SK-N-SH (cell line): Measurements from ENCODE around the gene SMARCA2. TPM values are rescaled to one million over a fixed set of nuclear protein-coding genes. Genes with fewer than 3 reads are reported as not detected.

Experiments used
- CTCF ChIA-PET: fragments of 300-600, 350-600 bp; formaldehyde crosslinking; extraction: SDS; loops from one replicate; lab custom pipeline; 2021; lab: Yijun Ruan, JAX
- POLR2A ChIA-PET: fragments of 350-600 bp; sonication (Branson Sonifier 250); formaldehyde crosslinking; extraction: SDS; loops from one replicate; lab custom pipeline; 2020; ENCODE audit warnings: antibody characterized with exemption, inconsistent platforms; lab: Yijun Ruan, JAX
- DNase-seq: peaks from one replicate; pipeline ENCODE4 v3.0.0; 2012
- H2AFZ ChIP-seq: fragments of 200-600 bp; sonication (generic); 2 replicates; pipeline ENCODE4 v1.8.1; 2016; ENCODE audit warnings: antibody characterized with exemption, mild to moderate bottlenecking, low read depth
- H3F3A ChIP-seq: fragments of 200-600 bp; sonication (generic); replicated peaks from 2 replicates; pipeline ENCODE3; 2016; ENCODE audit warnings: antibody characterized with exemption, mild to moderate bottlenecking; ENCODE audit not compliant: insufficient read depth
- H3K27ac ChIP-seq, 2 experiments: fragments of 200-500 bp in 1 of 2; fragments of 200-600 bp in 1 of 2; sonication (Bioruptor generic) in 1 of 2; sonication (generic), shearing (Covaris generic) in 1 of 2; 2 replicates each; pipeline versions ENCODE4 v1.5.1 to v1.6.1; 2014 to 2016; ENCODE audit warnings: low read depth in 2 of 2, inconsistent platforms in 1 of 2, low read length in 1 of 2, mild to moderate bottlenecking in 1 of 2, mixed read lengths in 1 of 2
- H3K27me3 ChIP-seq: fragments of 200-600 bp; sonication (generic), shearing (Covaris generic); 2 replicates; pipeline ENCODE4 v1.6.1; 2016; ENCODE audit warnings: mixed run types; ENCODE audit not compliant: insufficient read depth
- H3K36me3 ChIP-seq, 2 experiments: fragments of 200-500 bp in 1 of 2; fragments of 200-600 bp in 1 of 2; sonication (Bioruptor generic) in 1 of 2; sonication (generic) in 1 of 2; replicated peaks in 1 of 2; 2 replicates each; pipeline versions ENCODE3 to v1.5.1; 2014 to 2016; ENCODE audit warnings: low read length in 1 of 2, mild to moderate bottlenecking in 1 of 2; ENCODE audit not compliant: insufficient read depth in 2 of 2, control insufficient read depth in 1 of 2
- H3K4me1 ChIP-seq, 2 experiments: fragments of 200-500 bp in 1 of 2; fragments of 200-600 bp in 1 of 2; sonication (Bioruptor generic) in 1 of 2; sonication (generic), shearing (Covaris generic) in 1 of 2; 2 replicates each; pipeline versions ENCODE4 v1.5.1 to v1.6.1; 2014 to 2016; ENCODE audit warnings: low read depth in 1 of 2, low read length in 1 of 2, mixed run types in 1 of 2; ENCODE audit not compliant: insufficient read depth in 2 of 2, control insufficient read depth in 1 of 2
- H3K4me2 ChIP-seq: fragments of 200-600 bp; sonication (generic), shearing (Covaris generic); 2 replicates; pipeline ENCODE4 v1.6.1; 2017; ENCODE audit warnings: mixed run types
- H3K4me3 ChIP-seq, 2 experiments: fragments of 200-500 bp in 1 of 2; fragments of 200-600 bp in 1 of 2; sonication (Bioruptor generic) in 1 of 2; sonication (generic), shearing (Covaris generic) in 1 of 2; 2 replicates each; pipeline versions ENCODE4 v1.5.1 to v1.8.1; 2014 to 2016; ENCODE audit warnings: low read depth in 2 of 2, inconsistent platforms in 1 of 2, low read length in 1 of 2, mild to moderate bottlenecking in 1 of 2, mixed read lengths in 1 of 2, moderate library complexity in 1 of 2
- H3K79me2 ChIP-seq: fragments of 200-600 bp; sonication (generic); 2 replicates; pipeline ENCODE4 v1.8.1; 2017; ENCODE audit warnings: mild to moderate bottlenecking; ENCODE audit not compliant: insufficient read depth
- H3K9ac ChIP-seq: fragments of 200-600 bp; sonication (generic); 2 replicates; pipeline ENCODE4 v1.6.1; 2017; ENCODE audit warnings: mixed run types
- H3K9me2 ChIP-seq: fragments of 200-600 bp; sonication (generic); 2 replicates; pipeline ENCODE4 v1.6.1; 2017; ENCODE audit warnings: mixed run types
- H3K9me3 ChIP-seq: fragments of 200-600 bp; sonication (generic); 2 replicates; pipeline ENCODE4 v1.6.1; 2017; ENCODE audit warnings: mixed run types, mild to moderate bottlenecking, moderate library complexity
- H4K20me1 ChIP-seq: fragments of 200-600 bp; sonication (generic); 2 replicates; pipeline ENCODE4 v1.6.1; 2017; ENCODE audit warnings: mild to moderate bottlenecking, mixed run types; ENCODE audit not compliant: insufficient read depth
- EZH2phosphoT487 ChIP-seq: fragments of 200-600 bp; sonication (generic); IDR thresholded peaks from 2 replicates; pipeline ENCODE4 v1.6.1; 2017; ENCODE audit warnings: low read depth, mixed run types, mild to moderate bottlenecking, antibody characterized with exemption, moderate library complexity, borderline replicate concordance
- FOSL2 ChIP-seq: IDR thresholded peaks from 2 replicates; pipeline ENCODE4 v1.4.0; 2012; ENCODE audit warnings: low read depth, mild to moderate bottlenecking, moderate library complexity, borderline replicate concordance
- FOXJ3 ChIP-seq: sonication (generic); formaldehyde crosslinking; IDR thresholded peaks from 2 replicates; pipeline ENCODE4 v1.5.1; 2020; ENCODE audit warnings: mild to moderate bottlenecking, missing genetic modification reagents
- FOXM1 ChIP-seq: IDR thresholded peaks from 2 replicates; pipeline ENCODE4 v1.4.0; 2012; ENCODE audit warnings: low read depth, mild to moderate bottlenecking
- GABPA ChIP-seq: IDR thresholded peaks from 2 replicates; pipeline ENCODE4 v1.4.0; 2012; ENCODE audit warnings: low read depth, mild to moderate bottlenecking
- MEF2A ChIP-seq: IDR thresholded peaks from 2 replicates; pipeline ENCODE4 v1.4.0; 2012; ENCODE audit warnings: low read depth, borderline replicate concordance
- MXI1 ChIP-seq: IDR thresholded peaks from 2 replicates; pipeline ENCODE4 v1.6.1; 2012; ENCODE audit warnings: mild to moderate bottlenecking, low read depth, low read length, improper control_type of control experiment
- NFIC ChIP-seq: IDR thresholded peaks from 2 replicates; pipeline ENCODE4 v1.4.0; 2012; ENCODE audit warnings: borderline replicate concordance
- NRF1 ChIP-seq: IDR thresholded peaks from 2 replicates; pipeline ENCODE4 v1.6.1; 2012; ENCODE audit warnings: low read depth, mild to moderate bottlenecking, low read length
- RAD21 ChIP-seq: IDR thresholded peaks from 2 replicates; pipeline ENCODE4 v1.6.1; 2012; ENCODE audit warnings: mild to moderate bottlenecking, low read length
- RFX5 ChIP-seq: IDR thresholded peaks from 2 replicates; pipeline ENCODE4 v1.6.1; 2012; ENCODE audit warnings: mild to moderate bottlenecking, improper control_type of control experiment, low read length
- TEAD4 ChIP-seq: IDR thresholded peaks from 2 replicates; pipeline ENCODE4 v1.4.0; 2012; ENCODE audit warnings: mild to moderate bottlenecking, borderline replicate concordance; ENCODE audit not compliant: insufficient read depth
- YY1 ChIP-seq: IDR thresholded peaks from 2 replicates; pipeline ENCODE4 v1.4.0; 2012; ENCODE audit warnings: low read depth, mild to moderate bottlenecking
- WGBS: methylation state at CpG from one replicate; pipeline ENCODE4 v1.1.6; 2017; ENCODE audit warnings: low lambda C conversion rate; 5-methylcytosine and 5-hydroxymethylcytosine counted together
- polyA plus RNA-seq, 3 experiments: library from polyadenylated mRNA; depleted of rRNA; stranded (reverse); fragments of >200 nt; gene quantifications; 2 replicates each; pipeline ENCODE4 v1.2.3, GENCODE V29; 2012
- TF ChIP-seq, protein P1 (sequence below): fragments of 150-350 bp; IDR thresholded peaks from 2 replicates; pipeline ENCODE4 v1.6.1; 2017; ENCODE audit warnings: antibody characterized with exemption, low read length, low read depth, borderline replicate concordance
- TF ChIP-seq, protein P2 (sequence below): IDR thresholded peaks from 2 replicates; pipeline ENCODE4 v1.4.0; 2012; ENCODE audit warnings: low read depth
- TF ChIP-seq, protein P3 (sequence below): fragments of 200-600 bp; sonication (generic); IDR thresholded peaks from 2 replicates; pipeline ENCODE4 v1.6.1; 2017; ENCODE audit warnings: antibody characterized with exemption, mild to moderate bottlenecking, moderate library complexity
- TF ChIP-seq, protein P4 (sequence below): IDR thresholded peaks from 2 replicates; pipeline ENCODE4; 2012

Gene SMARCA2
- polyA plus RNA-seq, 1 of the 3 experiments (the other 2 are of a cell fraction), result 17.4 TPM

DNA sequence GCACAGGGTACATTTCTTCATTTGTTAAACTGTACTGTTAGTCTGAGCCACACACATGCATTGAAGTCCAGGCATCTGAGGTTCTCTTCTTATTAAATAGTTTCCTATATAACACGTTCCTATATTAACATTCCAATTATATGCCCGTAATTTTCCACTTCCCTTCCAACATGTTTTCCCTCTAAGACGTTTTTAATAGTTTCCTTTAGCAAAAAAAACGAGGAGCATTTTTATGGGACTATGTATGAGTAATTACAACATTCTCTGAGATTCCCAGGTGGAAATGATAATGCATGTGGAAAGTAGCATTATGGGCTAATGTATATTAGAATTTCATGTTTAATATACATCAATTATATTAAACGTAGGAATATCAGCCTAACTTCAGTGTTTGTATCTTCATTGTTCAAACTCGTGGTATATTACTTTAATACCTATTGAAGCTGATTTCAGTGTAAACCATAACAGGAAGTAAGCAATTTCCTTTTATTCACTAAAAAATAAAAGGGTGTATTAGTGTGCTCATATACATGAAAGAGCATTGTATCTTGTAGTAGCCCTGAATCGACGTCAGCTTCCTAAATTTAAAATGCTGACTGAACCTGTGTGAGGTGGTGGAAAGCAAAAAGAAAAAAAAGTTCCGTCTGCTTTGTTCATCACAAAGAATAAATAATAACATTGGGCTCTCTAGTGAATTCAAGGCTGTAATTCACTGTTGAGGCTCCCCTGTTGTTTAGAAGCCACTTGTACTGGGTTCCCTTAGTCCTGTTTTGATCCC, 11.3 kb downstream of the SMARCA2 start:
- Histone ChIP-seq H3F3A (no peaks in the 10 kb centered on the region), H3K9me2 (no peaks in the 10 kb centered on the region), H3K4me1 (peaks cover 7 to 12% of the 10 kb centered on the region in 2 experiments; a peak in 3 of 4 replicates), H3K4me3 (no peak overlapping the region), H3K36me3 (no peaks in the 10 kb centered on the region), H2AFZ (no peak overlapping the region), H3K9me3 (no peaks in the 10 kb centered on the region), H4K20me1 (no peaks in the 10 kb centered on the region), H3K27me3 (no peaks in the 10 kb centered on the region), H3K9ac (no peak overlapping the region), H3K4me2 (no peak overlapping the region), H3K27ac (no peak overlapping the region), H3K79me2 (peaks cover 54% of the 10 kb centered on the region; the same call in 1 of the 2 replicates)
- DNase-seq, result no peak
- TF ChIP-seq, protein P1, sequence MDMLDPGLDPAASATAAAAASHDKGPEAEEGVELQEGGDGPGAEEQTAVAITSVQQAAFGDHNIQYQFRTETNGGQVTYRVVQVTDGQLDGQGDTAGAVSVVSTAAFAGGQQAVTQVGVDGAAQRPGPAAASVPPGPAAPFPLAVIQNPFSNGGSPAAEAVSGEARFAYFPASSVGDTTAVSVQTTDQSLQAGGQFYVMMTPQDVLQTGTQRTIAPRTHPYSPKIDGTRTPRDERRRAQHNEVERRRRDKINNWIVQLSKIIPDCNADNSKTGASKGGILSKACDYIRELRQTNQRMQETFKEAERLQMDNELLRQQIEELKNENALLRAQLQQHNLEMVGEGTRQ, result no peak
- TF ChIP-seq FOXM1 (no peak), MEF2A (no peak), MXI1 (no peak), RFX5 (no peak), FOXJ3 (CRISPR knock-in tag) (no peak), NRF1 (no peak), FOSL2 (no peak), NFIC (no peak), EZH2phosphoT487 (no peak), YY1 (no peak), RAD21 (no peak), GABPA (no peak), TEAD4 (no peak)
- TF ChIP-seq, protein P2, sequence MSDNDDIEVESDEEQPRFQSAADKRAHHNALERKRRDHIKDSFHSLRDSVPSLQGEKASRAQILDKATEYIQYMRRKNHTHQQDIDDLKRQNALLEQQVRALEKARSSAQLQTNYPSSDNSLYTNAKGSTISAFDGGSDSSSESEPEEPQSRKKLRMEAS, result no peak
- TF ChIP-seq, protein P3, sequence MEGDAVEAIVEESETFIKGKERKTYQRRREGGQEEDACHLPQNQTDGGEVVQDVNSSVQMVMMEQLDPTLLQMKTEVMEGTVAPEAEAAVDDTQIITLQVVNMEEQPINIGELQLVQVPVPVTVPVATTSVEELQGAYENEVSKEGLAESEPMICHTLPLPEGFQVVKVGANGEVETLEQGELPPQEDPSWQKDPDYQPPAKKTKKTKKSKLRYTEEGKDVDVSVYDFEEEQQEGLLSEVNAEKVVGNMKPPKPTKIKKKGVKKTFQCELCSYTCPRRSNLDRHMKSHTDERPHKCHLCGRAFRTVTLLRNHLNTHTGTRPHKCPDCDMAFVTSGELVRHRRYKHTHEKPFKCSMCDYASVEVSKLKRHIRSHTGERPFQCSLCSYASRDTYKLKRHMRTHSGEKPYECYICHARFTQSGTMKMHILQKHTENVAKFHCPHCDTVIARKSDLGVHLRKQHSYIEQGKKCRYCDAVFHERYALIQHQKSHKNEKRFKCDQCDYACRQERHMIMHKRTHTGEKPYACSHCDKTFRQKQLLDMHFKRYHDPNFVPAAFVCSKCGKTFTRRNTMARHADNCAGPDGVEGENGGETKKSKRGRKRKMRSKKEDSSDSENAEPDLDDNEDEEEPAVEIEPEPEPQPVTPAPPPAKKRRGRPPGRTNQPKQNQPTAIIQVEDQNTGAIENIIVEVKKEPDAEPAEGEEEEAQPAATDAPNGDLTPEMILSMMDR, result no peak
- TF ChIP-seq, protein P4, sequence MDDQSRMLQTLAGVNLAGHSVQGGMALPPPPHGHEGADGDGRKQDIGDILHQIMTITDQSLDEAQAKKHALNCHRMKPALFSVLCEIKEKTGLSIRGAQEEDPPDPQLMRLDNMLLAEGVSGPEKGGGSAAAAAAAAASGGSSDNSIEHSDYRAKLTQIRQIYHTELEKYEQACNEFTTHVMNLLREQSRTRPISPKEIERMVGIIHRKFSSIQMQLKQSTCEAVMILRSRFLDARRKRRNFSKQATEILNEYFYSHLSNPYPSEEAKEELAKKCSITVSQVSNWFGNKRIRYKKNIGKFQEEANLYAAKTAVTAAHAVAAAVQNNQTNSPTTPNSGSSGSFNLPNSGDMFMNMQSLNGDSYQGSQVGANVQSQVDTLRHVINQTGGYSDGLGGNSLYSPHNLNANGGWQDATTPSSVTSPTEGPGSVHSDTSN, result no peak
- ChIA-PET CTCF (interaction anchor here (1.7 kb wide), 1 partner anchor 90 kb away, joined by 5 read pairs; no protein-coding TSS in a partner anchor), POLR2A (no interaction called here)
- WGBS, result 86% methylated on average over 9 of the region's 9 CpGs
